ENCODE data around the gene HMX1.

The HMX1 gene

DNA sequence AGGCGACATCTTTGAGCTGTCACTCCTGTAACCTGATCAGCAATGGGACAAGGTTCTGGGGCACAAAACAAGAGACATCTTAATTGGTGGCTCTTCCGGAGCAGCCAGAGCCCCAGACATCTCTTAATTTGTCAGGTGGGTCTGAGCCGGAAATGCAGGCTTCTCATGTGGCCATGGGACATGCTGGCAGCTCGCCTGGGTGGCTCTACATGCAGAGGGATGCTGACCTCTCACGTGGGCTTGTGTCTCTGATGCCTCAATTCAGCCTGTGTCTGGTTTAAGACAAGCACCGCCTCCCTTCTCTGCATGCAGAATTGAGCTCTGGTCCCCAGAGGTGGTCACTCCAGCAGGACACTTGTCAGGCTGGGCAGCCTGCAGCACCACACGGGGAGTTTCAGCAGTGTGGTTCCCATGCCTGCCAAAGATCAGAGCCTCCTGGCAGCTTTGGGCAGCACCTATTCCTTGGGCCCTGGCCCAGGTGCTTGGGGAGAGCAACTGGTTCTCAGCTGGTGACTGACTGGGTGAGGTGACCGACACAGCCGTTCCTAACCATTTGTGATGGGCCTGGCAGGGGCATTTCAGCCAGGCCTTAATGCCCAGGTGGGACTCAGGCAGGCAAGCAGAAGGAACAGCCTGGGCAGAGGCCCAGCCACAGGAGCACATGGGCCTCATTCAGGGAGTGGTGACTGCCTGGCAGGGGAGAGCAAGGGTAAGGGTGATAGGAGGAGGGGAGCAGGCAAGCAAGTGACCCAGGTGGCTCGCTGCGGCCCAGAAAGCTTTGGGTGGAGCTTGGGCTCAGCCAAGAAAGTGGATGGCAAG lies 53.4 kb downstream of the HMX1 start:
- FAIRE-seq (no peak), DNase-seq (ENCODE audit: insufficient read length, low spot score) (no peak)
- no peak for TF ChIP-seq POLR2A (IDR thresholded peaks at IDR 0.05; ENCODE audit: low read depth, low read length)

DNA sequence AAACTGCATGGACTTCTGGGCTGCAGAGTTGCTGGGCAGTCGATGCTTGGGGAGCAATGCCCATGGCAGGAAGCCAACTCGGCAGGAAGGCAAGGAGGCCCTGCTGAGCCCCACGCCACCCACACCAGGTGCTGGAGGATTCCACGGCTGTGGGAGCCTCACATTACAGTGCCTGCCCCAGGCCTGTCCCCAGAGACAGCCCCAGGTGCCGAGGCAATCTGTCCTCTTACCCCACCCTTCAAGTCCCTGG lies 53.9 kb downstream of the HMX1 start:
- no peak for DNase-seq (ENCODE audit: insufficient read length, low spot score)
- FAIRE-seq = no peak
- no peak for TF ChIP-seq POLR2A (IDR thresholded peaks at IDR 0.05; ENCODE audit: low read depth, low read length)

- TF ChIP-seq POLR2A (IDR thresholded peaks at IDR 0.05; ENCODE audit: low read depth, low read length) = no peak
- DNase-seq (ENCODE audit: insufficient read length, low spot score) (no peak), FAIRE-seq (no peak)
Measured at GRCh38 chr4:8817096-8817812, 54.4 kb downstream of the HMX1 start.

Measured in H54 (cell line).